H9 (cell line): ENCODE results near the gene TCEA2. TPM values are rescaled to one million over a fixed set of nuclear protein-coding genes. Genes with fewer than 3 reads are reported as not detected.

Experiments
- DNase-seq: peaks from one replicate; pipeline ENCODE4 v3.0.0-alpha.2; 2017
- H2AFZ ChIP-seq: one replicate; pipeline ENCODE4 v1.6.1; 2013; ENCODE audit warnings: mild to moderate bottlenecking, low read length, control low read depth, moderate library complexity
- H2AK5ac ChIP-seq: 2 replicates; pipeline ENCODE4 v1.6.1; 2013; ENCODE audit warnings: low read length, control low read depth, mixed read lengths; ENCODE audit not compliant: insufficient read length
- H2BK120ac ChIP-seq: one replicate; pipeline ENCODE4 v1.6.1; 2013; ENCODE audit warnings: low read depth, mild to moderate bottlenecking, low read length, control low read depth, inconsistent platforms; ENCODE audit not compliant: poor library complexity, severe bottlenecking
- H2BK12ac ChIP-seq: 2 replicates; pipeline ENCODE4 v1.6.1; 2013; ENCODE audit warnings: low read length, control low read depth, mixed read lengths, low read depth; ENCODE audit not compliant: insufficient read length
- H2BK15ac ChIP-seq: 2 replicates; pipeline ENCODE4 v1.6.1; 2013; ENCODE audit warnings: low read depth, low read length, control low read depth
- H2BK20ac ChIP-seq: one replicate; pipeline ENCODE4 v1.6.1; 2013; ENCODE audit warnings: low read depth, mild to moderate bottlenecking, low read length, control low read depth, inconsistent platforms; ENCODE audit not compliant: poor library complexity, severe bottlenecking
- H2BK5ac ChIP-seq: 2 replicates; pipeline ENCODE4 v1.6.1; 2013; ENCODE audit warnings: low read length, control low read depth, mixed read lengths; ENCODE audit not compliant: insufficient read length
- H3K14ac ChIP-seq: 2 replicates; pipeline ENCODE4 v1.6.1; 2013; ENCODE audit warnings: low read length, control low read depth; ENCODE audit not compliant: insufficient read depth
- H3K18ac ChIP-seq: 2 replicates; pipeline ENCODE4 v1.6.1; 2013; ENCODE audit warnings: low read depth, mild to moderate bottlenecking, mixed read lengths, low read length, control low read depth; ENCODE audit not compliant: insufficient read length
- H3K23ac ChIP-seq: 2 replicates; pipeline ENCODE4 v1.6.1; 2013; ENCODE audit warnings: low read length, control low read depth, mixed read lengths, low read depth; ENCODE audit not compliant: insufficient read length
- H3K23me2 ChIP-seq: 2 replicates; pipeline ENCODE4 v1.6.1; 2013; ENCODE audit warnings: low read depth, mild to moderate bottlenecking, mixed read lengths, low read length, control low read depth; ENCODE audit not compliant: insufficient read length, poor library complexity, severe bottlenecking
- H3K27ac ChIP-seq: 2 replicates; pipeline ENCODE4 v1.5.1; 2013; ENCODE audit warnings: low read length, control low read depth, mixed read lengths, low read depth; ENCODE audit not compliant: insufficient read length
- H3K27me3 ChIP-seq: 2 replicates; pipeline ENCODE4 v1.6.1; 2013; ENCODE audit warnings: low read length, control low read depth, inconsistent platforms; ENCODE audit not compliant: insufficient read depth
- H3K4ac ChIP-seq: 2 replicates; pipeline ENCODE4 v1.6.1; 2013; ENCODE audit warnings: low read depth, mild to moderate bottlenecking, control low read depth, inconsistent platforms, low read length, moderate library complexity
- H3K4me1 ChIP-seq: 2 replicates; pipeline ENCODE4 v1.6.1; 2013; ENCODE audit warnings: low read length, control low read depth, inconsistent platforms; ENCODE audit not compliant: insufficient read depth
- H3K4me2 ChIP-seq: 2 replicates; pipeline ENCODE4 v1.6.1; 2013; ENCODE audit warnings: low read length, control low read depth, mixed read lengths; ENCODE audit not compliant: insufficient read length, insufficient read depth
- H3K56ac ChIP-seq: 2 replicates; pipeline ENCODE4 v1.6.1; 2013; ENCODE audit warnings: low read depth, mild to moderate bottlenecking, mixed read lengths, low read length, control low read depth; ENCODE audit not compliant: insufficient read length
- H3K79me1 ChIP-seq: 2 replicates; pipeline ENCODE4 v1.6.1; 2013; ENCODE audit warnings: low read depth, mild to moderate bottlenecking, moderate library complexity, low read length, control low read depth, inconsistent platforms; ENCODE audit not compliant: insufficient read depth, poor library complexity, severe bottlenecking
- H3K79me2 ChIP-seq: 2 replicates; pipeline ENCODE4 v1.6.1; 2013; ENCODE audit warnings: low read length, control low read depth, inconsistent platforms; ENCODE audit not compliant: insufficient read depth
- H3K9ac ChIP-seq: 2 replicates; pipeline ENCODE4 v1.6.1; 2013; ENCODE audit warnings: low read length, control low read depth, mixed read lengths; ENCODE audit not compliant: insufficient read length; ENCODE audit errors: extremely low read depth
- H3K9me3 ChIP-seq: one replicate; pipeline ENCODE4 v1.6.1; 2013; ENCODE audit warnings: low read depth, low read length, inconsistent platforms; ENCODE audit not compliant: control insufficient read depth
- H3T11ph ChIP-seq: one replicate; pipeline ENCODE4 v1.6.1; 2013; ENCODE audit warnings: mild to moderate bottlenecking, low read length, control low read depth, inconsistent platforms
- H4K20me1 ChIP-seq: one replicate; pipeline ENCODE4 v1.6.1; 2013; ENCODE audit not compliant: control insufficient read depth, insufficient read length, insufficient read depth
- H4K5ac ChIP-seq: 2 replicates; pipeline ENCODE4 v1.6.1; 2013; ENCODE audit warnings: low read depth, mild to moderate bottlenecking, mixed read lengths, low read length, control low read depth; ENCODE audit not compliant: insufficient read length
- H4K8ac ChIP-seq: replicated peaks from 2 replicates; pipeline ENCODE4 v1.6.1; 2013; ENCODE audit warnings: low read length, control low read depth, mixed read lengths, low read depth; ENCODE audit not compliant: insufficient read length
- H4K91ac ChIP-seq: 2 replicates; pipeline ENCODE4 v1.6.1; 2013; ENCODE audit warnings: low read depth, mild to moderate bottlenecking, moderate library complexity, mixed read lengths, low read length, control low read depth; ENCODE audit not compliant: insufficient read length
- H3K27ac Mint-ChIP-seq, 3 experiments: 2 replicates in 2 of 3; 3 replicates in 1 of 3; pipeline ENCODE4 v1.8.0; 2020 to 2021; ENCODE audit warnings: mixed read lengths in 3 of 3, mild to moderate bottlenecking in 1 of 3, moderate library complexity in 1 of 3
- H3K27me3 Mint-ChIP-seq: 2 replicates; pipeline ENCODE4 v1.8.0; 2021; ENCODE audit warnings: low read depth, mild to moderate bottlenecking, moderate library complexity, mixed read lengths
- H3K36me3 Mint-ChIP-seq, 3 experiments: 2 replicates in 2 of 3; 3 replicates in 1 of 3; pipeline ENCODE4 v1.8.0; 2020 to 2021; ENCODE audit warnings: low read depth in 3 of 3, mixed read lengths in 3 of 3; ENCODE audit not compliant: insufficient read depth in 1 of 3
- H3K4me1 Mint-ChIP-seq, 2 experiments: 2 replicates each; pipeline ENCODE4 v1.8.0; 2020; ENCODE audit warnings: mixed read lengths in 2 of 2
- H3K4me3 Mint-ChIP-seq, 2 experiments: 2 replicates in 1 of 2; 3 replicates in 1 of 2; pipeline ENCODE4 v1.8.0; 2020 to 2021; ENCODE audit warnings: mild to moderate bottlenecking in 2 of 2, mixed read lengths in 2 of 2, moderate library complexity in 1 of 2
- H3K9me3 Mint-ChIP-seq, 2 experiments: 2 replicates in 1 of 2; 3 replicates in 1 of 2; pipeline ENCODE4 v1.8.0; 2020; ENCODE audit warnings: mild to moderate bottlenecking in 2 of 2, mixed read lengths in 2 of 2, moderate library complexity in 1 of 2
- WGBS: extraction: QIAGEN DNeasy Blood & Tissue Kit; methylation state at CpG from one replicate; pipeline ENCODE4 v1.1.7; 2013; ENCODE audit warnings: missing lambda C conversion rate, low lambda C conversion rate, mixed read lengths; ENCODE audit not compliant: insufficient read length; ENCODE audit errors: extremely low coverage; 5-methylcytosine and 5-hydroxymethylcytosine counted together
- total RNA-seq: library from RNA; stranded (reverse); gene quantifications from 2 replicates; pipeline ENCODE4 v1.2.1, GENCODE V29; 2021
- TF ChIP-seq, protein P1 (sequence below): fragments of 200-600 bp; sonication (generic); conservative IDR thresholded peaks from 3 replicates; pipeline ENCODE4 v1.8.0; 2021; ENCODE audit warnings: antibody characterized with exemption, mild to moderate bottlenecking

The TCEA2 gene
- total RNA-seq, 1 experiment from 2014 or later = 51.7 TPM

DNA sequence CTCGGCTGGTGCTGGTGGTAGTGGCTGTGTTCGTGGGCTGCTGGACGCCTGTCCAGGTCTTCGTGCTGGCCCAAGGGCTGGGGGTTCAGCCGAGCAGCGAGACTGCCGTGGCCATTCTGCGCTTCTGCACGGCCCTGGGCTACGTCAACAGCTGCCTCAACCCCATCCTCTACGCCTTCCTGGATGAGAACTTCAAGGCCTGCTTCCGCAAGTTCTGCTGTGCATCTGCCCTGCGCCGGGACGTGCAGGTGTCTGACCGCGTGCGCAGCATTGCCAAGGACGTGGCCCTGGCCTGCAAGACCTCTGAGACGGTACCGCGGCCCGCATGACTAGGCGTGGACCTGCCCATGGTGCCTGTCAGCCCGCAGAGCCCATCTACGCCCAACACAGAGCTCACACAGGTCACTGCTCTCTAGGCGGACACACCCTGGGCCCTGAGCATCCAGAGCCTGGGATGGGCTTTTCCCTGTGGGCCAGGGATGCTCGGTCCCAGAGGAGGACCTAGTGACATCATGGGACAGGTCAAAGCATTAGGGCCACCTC is 35.5 kb downstream of the TCEA2 start:
- TF ChIP-seq, protein P1, sequence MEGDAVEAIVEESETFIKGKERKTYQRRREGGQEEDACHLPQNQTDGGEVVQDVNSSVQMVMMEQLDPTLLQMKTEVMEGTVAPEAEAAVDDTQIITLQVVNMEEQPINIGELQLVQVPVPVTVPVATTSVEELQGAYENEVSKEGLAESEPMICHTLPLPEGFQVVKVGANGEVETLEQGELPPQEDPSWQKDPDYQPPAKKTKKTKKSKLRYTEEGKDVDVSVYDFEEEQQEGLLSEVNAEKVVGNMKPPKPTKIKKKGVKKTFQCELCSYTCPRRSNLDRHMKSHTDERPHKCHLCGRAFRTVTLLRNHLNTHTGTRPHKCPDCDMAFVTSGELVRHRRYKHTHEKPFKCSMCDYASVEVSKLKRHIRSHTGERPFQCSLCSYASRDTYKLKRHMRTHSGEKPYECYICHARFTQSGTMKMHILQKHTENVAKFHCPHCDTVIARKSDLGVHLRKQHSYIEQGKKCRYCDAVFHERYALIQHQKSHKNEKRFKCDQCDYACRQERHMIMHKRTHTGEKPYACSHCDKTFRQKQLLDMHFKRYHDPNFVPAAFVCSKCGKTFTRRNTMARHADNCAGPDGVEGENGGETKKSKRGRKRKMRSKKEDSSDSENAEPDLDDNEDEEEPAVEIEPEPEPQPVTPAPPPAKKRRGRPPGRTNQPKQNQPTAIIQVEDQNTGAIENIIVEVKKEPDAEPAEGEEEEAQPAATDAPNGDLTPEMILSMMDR = no peak
- Histone ChIP-seq H3K23ac (no peak overlapping the region), H3K27me3 (peaks cover 3% of the 10 kb centered on the region; the same call in 1 of the 2 replicates), H2BK15ac (no peak overlapping the region), H3K27ac (no peak overlapping the region), H3K56ac (no peak overlapping the region), H4K91ac (no peak overlapping the region), H3K79me2 (no peaks in the 10 kb centered on the region), H3K4ac (no peak overlapping the region), H4K8ac (no peak overlapping the region), H3K79me1 (no peaks in the 10 kb centered on the region), H2BK12ac (no peak overlapping the region), H3K9me3 (no peaks in the 10 kb centered on the region), H4K20me1 (no peaks in the 10 kb centered on the region), H3K9ac (no peak overlapping the region), H3T11ph (no peak overlapping the region), H3K4me1 (no peaks in the 10 kb centered on the region), H2AFZ (no peak overlapping the region), H3K23me2 (no peaks in the 10 kb centered on the region), H4K5ac (no peak overlapping the region), H2BK120ac (no peak overlapping the region), H3K4me2 (no peak overlapping the region), H2AK5ac (no peak overlapping the region), H3K14ac (no peak overlapping the region; the same call in 1 of the 2 replicates), H2BK20ac (no peak overlapping the region), H2BK5ac (no peak overlapping the region), H3K18ac (no peak overlapping the region)
- WGBS = no CpG with 5 or more reads among the region's 28 CpGs
- no peak for DNase-seq
- H3K27ac Mint-ChIP-seq = no peak overlapping the region
- H3K9me3 Mint-ChIP-seq = peaks cover 5% of the 10 kb centered on the region in 2 experiments
- peaks cover 2 to 5% (median 2%) of the 10 kb centered on the region in 3 experiments; a peak in 5 of 7 replicates for H3K36me3 Mint-ChIP-seq
- H3K27me3 Mint-ChIP-seq = peaks cover 39% of the 10 kb centered on the region
- no peak overlapping the region; a peak in 1 of 5 replicates for H3K4me3 Mint-ChIP-seq
- peaks cover 2 to 3% of the 10 kb centered on the region in 2 experiments; a peak in 3 of 4 replicates for H3K4me1 Mint-ChIP-seq
